Measurements from ENCODE around the gene STK17A.
"Not testable (repeated sequence)": the region's sequence is repeated elsewhere in the genome, so short reads cannot be mapped to it uniquely, and the experiment has no call there.

STK17A gene

GRCh38 chr7:43602256-43602655 lies 19.3 kb downstream of the STK17A start:
- no peak for DNase-seq (ENCODE audit: low read depth)

DNA sequence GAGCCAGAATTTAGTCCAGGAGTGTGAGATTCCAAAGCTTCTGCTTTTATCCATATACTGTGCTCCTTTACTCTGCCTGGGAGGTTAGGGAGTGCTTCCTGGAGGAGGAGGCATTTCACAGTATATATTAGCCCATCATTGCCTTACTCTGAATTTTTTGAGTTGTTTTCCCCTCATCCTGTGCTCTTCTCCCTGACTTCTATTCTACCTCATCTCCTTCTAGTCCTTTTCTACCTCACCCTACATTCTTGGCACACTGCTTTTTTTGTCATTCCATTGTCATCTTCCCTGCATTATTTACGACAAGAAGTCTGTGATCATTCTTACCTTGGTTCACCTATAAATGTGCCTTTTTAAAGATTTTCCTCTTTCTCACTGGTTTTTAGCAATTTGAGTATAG lies 21.3 kb downstream of the STK17A start:
- DNase-seq (ENCODE audit: low read depth) = no peak

DNA sequence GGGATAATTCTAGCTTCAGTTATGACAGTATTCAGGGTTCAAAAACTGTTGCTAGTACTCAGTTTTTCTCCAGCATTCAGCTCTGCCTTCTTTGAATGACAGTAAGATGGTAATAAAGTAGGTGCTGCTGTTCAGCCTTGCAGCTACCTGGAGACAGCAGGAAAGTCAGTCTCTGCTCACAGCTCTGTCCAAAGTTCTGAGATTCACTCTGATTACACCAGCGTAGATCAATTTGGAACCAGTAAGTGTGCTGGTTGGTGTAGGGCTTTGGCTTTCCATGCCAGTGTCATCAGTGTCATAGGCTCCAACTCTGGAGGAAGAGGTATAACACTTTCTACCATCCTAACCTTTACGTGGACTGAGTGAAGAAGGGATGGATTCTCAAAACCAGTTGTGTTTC lies 26.2 kb downstream of the STK17A start:
- no peak for DNase-seq (ENCODE audit: low read depth)

GRCh38 chr7:43612128-43612527 lies 29.2 kb downstream of the STK17A start:
- DNase-seq (ENCODE audit: low read depth) = no peak

DNA sequence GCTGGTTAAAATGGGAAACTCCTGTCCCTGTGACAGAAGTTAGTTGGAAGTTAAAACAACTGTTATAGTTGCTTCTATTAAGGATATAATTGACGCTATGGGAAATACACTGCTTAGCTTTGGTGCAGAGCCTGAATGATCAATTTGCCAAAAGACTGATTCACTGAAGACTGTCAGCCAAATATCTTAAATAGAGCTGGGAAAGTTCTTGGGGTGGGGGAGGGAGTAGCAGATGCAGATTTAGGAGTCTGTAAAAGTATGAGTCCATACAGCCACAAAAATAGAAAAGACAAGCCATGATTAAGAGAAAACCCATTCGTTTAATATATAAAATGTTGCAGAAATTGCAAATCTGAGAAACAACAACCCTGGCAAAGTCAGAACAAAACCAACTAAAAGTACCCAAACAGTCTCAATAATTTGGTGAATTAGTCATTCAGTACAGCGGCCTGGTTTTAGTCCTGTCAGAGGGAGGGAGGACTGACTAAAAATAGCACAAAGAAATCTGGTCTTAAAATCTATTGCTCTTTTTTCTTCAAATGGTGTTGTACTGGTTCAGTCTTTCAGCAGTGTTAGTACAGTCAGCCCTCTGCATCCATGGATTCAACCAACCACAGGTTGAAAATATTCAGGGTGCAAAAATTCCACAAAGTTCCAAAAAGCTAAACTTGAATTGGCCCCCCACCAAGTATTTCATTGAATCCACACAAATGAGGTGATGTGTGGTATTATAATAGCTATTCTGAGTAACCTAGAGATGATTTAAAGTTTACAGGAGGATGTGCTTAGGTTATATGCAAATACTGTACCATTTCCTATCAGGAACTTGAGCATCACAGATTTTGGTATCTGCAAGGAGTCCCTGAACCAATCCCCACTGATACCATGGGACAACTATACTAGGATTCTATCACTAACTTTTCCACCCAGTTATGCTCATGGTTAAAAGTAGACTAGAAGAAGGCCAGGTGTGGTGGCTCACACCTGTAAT lies 30.0 kb downstream of the STK17A start:
- DNase-seq (ENCODE audit: low read depth) = no peak

DNA sequence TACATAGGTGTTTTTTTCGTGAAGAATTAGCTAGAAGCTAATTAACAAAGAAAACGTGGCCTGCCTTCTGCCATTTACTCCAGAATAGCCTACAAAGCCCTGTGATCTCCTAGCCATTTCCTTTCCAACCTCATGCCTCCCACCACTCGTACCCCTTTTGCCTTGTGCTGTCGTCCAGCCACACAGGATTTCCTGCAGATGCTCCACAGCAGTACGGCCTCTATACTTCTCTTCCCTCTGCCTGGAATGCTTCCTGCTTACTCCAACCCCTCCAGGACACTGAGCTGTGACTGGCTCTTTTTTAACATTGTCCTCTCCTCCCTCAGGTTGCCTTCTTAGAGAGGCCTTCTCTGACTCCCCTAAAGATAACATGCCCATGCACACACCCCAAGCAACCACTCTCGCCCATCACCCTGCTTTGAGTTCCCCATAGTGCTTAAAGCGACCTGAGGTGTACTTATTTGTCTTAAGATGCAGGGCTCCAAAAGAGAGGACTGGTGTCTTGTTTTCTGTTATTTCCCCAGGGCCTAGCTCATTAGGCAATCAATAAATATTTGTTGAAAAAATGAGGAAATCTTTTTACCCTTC lies 32.7 kb downstream of the STK17A start:
- no peak for DNase-seq (ENCODE audit: low read depth)

- no peak for DNase-seq (ENCODE audit: low read depth)
Observed at GRCh38 chr7:43616977-43617376, 34.1 kb downstream of the STK17A start.

DNA sequence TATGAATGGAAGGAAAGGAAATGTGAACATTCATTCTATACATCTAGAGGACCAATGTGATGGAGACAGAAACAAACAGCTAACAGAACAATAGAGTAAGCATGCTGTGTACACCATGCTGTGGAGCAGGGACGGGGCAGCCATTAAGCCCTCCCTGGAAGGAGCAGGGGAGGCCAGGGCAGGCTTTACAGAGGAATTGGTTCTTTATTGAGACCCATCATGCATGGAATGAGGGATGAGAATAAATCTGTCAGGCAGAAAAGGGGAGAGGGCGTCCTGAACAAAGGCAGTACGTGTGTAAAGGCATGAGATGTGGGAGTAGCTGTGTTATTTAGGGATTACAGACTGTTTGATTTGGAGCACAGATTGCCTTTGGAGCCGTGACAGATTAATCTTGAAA lies 35.2 kb downstream of the STK17A start:
- no peak for DNase-seq (ENCODE audit: low read depth)

GRCh38 chr7:43619213-43620012 lies 36.5 kb downstream of the STK17A start:
- no peak for DNase-seq (ENCODE audit: low read depth)

DNA sequence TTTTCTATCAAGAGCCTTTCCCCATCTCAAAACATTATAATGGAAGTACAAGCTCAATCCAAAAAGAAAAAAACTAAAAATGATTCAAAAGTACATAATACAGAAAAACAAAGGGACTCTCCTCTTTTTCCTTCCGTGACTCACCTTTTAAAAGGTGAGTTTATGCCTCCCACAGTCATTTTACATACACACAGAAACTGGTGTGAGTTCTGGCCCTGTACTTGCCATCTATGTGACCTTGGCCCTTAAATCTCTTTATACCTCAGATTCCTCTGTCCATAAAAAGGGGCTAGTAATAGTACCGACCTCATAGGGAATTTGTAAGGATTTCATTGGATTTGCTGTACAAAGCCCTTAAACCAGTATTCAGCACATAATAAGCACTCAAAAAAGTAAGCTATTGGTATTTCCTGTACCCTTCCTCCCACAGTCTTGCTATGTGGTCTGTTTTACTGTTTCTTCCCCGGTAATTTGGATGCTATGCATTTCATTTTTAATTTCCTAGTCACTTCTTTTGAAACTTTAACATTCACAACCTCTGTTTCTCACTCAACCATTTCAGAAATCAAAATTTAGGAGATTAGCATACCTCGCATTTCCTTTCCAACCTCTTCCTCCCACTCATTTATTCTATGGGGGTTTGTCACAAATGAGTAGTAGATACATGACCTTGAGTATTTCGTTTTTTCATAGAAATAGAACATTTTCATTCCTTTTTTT lies 39.0 kb downstream of the STK17A start:
- DNase-seq (ENCODE audit: low read depth) = no peak

- no peak for DNase-seq (ENCODE audit: low read depth)
Observed at GRCh38 chr7:43624156-43624555, 41.2 kb downstream of the STK17A start.

DNA sequence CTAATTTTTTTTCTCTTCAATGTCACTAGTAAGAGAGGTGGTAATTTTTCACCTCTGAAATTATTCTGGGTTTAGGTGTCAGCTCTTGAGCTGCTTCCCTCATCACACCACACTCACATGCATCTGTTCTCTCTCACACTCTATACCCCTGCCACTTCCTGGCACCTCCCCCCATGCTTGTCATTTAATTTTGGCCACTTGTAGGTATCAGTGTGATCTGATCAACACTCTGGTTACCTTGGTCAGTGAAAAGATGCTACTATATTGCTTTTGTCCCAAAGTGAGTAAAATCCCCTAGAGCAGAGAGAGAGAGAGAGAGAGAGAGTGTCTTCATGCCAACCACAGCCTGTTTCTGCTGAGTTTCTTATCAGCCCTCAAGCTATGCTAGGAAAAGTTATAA lies 42.5 kb downstream of the STK17A start:
- no peak for DNase-seq (ENCODE audit: low read depth)

DNA sequence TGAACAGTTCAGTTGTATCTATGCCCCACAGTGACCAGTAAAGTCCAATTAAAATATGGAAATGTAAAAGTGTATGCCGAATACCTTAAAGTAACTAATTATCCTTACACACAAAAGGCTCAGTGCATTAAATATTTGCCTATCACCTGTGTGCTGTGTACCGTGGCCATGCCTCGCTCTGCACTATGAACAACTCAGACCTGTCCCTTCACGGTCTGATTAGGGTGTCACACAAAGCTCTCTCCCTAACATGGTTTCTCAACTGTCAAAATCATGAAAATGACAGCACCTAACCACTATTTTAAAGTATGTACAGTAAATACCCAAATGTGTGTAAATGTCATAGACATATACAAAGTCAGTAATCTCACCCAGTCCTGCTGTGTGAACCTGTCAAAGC lies 43.1 kb downstream of the STK17A start:
- DNase-seq (ENCODE audit: low read depth) = no peak

GRCh38 chr7:43626695-43627094 lies 43.8 kb downstream of the STK17A start:
- DNase-seq (ENCODE audit: low read depth) = no peak

DNA sequence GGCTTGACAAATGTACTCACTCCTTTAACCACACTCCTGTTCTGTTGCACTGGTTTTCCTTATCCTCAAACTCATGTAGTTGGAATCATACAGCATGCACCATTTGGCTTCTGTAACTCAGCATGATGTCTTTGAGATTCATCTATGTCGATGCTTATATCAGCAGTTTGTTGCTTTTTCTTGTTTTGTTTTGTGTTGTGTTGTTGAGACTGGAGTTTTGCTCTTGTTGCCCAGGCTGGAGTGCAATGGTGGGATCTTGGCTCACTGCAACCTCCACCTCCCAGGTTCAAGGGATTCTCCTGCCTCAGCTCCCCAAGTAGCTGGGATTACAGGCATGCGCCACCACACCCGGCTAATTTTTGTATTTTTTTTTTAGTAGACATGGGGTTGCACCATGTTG lies 44.9 kb downstream of the STK17A start:
- DNase-seq (ENCODE audit: low read depth) = not testable (repeated sequence)

- DNase-seq (ENCODE audit: low read depth) = no peak
Observed at GRCh38 chr7:43628431-43628830, 45.5 kb downstream of the STK17A start.

DNA sequence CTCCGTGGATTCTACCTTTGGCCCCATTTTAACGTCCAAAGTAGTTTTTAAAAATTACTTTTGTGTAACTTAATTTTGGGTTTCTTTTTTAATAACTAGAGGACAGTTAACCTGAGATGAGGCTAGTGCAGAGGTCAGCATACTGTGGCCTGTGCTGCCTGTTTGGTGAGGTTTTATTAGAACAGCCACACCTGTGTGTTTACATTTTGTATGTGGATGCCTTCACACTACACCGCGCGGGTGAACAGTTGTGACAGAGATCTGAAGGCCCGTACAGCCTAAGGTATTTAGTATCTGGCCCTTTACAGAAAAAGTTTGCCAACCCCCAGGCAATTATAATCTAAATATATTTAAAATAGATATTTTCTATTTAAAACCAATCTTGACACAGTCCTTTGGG lies 46.9 kb downstream of the STK17A start:
- DNase-seq (ENCODE audit: low read depth) = no peak

DNA sequence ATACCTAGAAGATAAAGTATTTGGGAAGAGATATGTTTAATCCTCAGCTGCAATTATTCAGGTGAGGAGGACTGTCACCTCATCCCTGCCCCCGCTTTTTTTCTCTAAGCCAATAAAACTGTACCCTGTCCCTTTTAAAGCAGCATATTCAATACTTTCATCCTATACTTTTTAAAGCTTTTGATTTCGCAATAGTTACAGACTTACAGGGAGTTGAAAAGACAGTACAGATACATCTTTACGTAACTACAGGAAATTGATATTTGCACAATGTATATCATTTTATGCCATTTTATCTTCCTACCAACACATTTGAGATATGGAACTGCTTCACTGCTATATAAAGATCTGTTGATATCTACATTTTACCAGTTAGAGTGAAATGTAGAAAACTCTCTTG lies 47.6 kb downstream of the STK17A start:
- DNase-seq (ENCODE audit: low read depth) = no peak

DNA sequence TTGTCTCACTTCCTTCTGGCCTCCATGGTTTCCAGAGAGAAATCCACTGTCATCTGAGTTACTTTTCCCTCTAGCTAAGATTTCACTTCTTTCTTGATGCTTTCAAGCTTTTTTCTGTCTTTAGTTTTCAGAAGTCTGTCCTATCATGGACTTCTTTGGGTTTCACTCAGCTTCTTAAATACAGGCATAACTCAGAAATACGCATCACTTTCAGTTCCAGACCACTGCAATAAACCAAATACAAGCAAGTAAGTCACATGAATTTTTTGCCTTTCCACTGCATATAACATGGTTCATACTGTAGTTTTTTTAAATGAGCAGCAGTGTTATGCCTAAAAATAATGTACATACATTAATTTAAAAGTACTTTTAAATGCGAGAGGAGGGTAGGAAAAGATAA lies 48.7 kb downstream of the STK17A start:
- DNase-seq (ENCODE audit: low read depth) = no peak

DNA sequence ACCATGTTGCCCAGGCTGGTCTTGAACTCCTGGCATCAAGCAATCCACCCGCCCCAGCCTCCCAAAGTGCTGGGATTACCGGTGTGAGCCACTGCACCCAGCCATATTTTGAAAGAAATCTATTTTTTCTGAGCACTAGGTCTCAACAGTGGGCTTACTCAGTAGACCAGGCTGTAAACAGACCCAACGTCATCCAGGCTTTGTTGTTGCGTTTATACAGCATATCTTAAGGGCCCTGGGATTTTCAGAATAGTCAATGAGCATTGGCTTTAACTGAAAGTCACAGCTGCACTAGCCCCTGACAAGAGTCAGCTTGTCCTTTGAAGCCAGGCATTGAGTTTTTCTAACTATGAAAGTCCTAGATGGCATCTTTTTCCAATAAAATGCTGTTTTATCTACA lies 49.8 kb downstream of the STK17A start:
- DNase-seq (ENCODE audit: low read depth) = no peak

- no peak for DNase-seq (ENCODE audit: low read depth)
Observed at GRCh38 chr7:43634384-43634783, 51.5 kb downstream of the STK17A start.

GRCh38 chr7:43636093-43636492 lies 53.2 kb downstream of the STK17A start:
- no peak for DNase-seq (ENCODE audit: low read depth)
